PFSK-1 (cell line): ENCODE measurements around the gene FARS2.

Source experiments
- FOXP2 ChIP-seq: optimal IDR thresholded peaks from 2 replicates; pipeline ENCODE3; 2011; ENCODE audit warnings: borderline replicate concordance, control low read depth, inconsistent platforms; ENCODE audit not compliant: insufficient read depth; ENCODE audit errors: extremely low read length, extremely low read depth
- POLR2AphosphoS5 ChIP-seq: IDR thresholded peaks from 2 replicates; pipeline ENCODE4 v1.6.1; 2012; ENCODE audit warnings: low read depth, mild to moderate bottlenecking, control low read depth, low read length, moderate library complexity
- SIN3A ChIP-seq: IDR thresholded peaks from 2 replicates; pipeline ENCODE4 v1.6.1; 2012; ENCODE audit warnings: mild to moderate bottlenecking, low read length, moderate library complexity, borderline replicate concordance; ENCODE audit not compliant: insufficient read depth
- TAF1 ChIP-seq: IDR thresholded peaks from 2 replicates; pipeline ENCODE4 v1.6.1; 2012; ENCODE audit warnings: low read length, control low read depth, borderline replicate concordance; ENCODE audit not compliant: insufficient read depth
- TF ChIP-seq, protein P1 (sequence below), 2 experiments: IDR thresholded peaks; 2 replicates each; pipeline versions ENCODE4 v1.6.1 to v1.8.0; 2011 to 2012; ENCODE audit warnings: low read depth in 2 of 2, low read length in 2 of 2, control low read depth in 1 of 2, inconsistent platforms in 1 of 2, mild to moderate bottlenecking in 1 of 2, moderate library complexity in 1 of 2; ENCODE audit not compliant: insufficient read depth in 1 of 2

The FARS2 gene

DNA sequence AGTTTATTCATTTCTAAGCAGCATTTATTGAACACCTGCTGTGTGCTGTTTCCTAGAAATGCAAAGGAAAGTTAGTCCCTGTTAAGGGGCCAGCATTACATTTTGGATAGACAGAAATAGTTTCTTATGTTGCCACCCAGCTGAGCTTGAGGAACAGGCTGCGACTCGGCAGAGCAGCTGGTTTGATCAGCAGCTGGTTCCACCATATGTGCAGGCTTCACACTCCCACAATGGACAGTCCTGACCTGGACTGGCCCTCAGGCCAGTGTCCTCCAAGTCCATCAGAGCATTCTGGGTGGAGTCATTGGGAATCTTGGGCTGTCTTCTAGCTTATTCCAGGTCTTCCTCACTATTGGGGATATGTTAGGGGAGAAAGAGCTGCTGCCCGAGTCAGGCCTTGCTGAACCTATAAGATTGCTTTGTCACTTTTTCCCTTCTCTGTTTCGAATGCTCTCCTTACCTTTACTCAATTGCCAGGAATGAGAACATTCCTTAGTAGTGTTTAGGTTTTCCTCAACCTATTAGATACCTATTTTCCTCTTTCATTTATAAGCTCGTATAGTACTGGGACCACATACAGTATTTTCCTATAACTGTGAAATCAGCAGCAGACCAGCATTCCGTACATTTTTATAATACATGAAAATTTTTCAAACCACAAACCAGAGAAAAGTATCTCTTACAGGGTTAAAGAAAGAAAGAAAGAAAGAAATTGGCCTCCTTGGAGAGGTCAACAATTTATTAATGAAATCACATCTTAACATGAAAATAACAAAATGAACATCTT lies 203.0 kb downstream of the FARS2 start:
- TF ChIP-seq SIN3A (no peak), FOXP2 (no peak), POLR2AphosphoS5 (no peak), TAF1 (no peak)
- TF ChIP-seq, protein P1, sequence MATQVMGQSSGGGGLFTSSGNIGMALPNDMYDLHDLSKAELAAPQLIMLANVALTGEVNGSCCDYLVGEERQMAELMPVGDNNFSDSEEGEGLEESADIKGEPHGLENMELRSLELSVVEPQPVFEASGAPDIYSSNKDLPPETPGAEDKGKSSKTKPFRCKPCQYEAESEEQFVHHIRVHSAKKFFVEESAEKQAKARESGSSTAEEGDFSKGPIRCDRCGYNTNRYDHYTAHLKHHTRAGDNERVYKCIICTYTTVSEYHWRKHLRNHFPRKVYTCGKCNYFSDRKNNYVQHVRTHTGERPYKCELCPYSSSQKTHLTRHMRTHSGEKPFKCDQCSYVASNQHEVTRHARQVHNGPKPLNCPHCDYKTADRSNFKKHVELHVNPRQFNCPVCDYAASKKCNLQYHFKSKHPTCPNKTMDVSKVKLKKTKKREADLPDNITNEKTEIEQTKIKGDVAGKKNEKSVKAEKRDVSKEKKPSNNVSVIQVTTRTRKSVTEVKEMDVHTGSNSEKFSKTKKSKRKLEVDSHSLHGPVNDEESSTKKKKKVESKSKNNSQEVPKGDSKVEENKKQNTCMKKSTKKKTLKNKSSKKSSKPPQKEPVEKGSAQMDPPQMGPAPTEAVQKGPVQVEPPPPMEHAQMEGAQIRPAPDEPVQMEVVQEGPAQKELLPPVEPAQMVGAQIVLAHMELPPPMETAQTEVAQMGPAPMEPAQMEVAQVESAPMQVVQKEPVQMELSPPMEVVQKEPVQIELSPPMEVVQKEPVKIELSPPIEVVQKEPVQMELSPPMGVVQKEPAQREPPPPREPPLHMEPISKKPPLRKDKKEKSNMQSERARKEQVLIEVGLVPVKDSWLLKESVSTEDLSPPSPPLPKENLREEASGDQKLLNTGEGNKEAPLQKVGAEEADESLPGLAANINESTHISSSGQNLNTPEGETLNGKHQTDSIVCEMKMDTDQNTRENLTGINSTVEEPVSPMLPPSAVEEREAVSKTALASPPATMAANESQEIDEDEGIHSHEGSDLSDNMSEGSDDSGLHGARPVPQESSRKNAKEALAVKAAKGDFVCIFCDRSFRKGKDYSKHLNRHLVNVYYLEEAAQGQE (IDR thresholded peaks at IDR 0.05; ENCODE audit: insufficient read depth in 1 of 2, low read depth in 2 of 2, low read length in 2 of 2), result no peak

GRCh38 chr6:5466281-5467136 lies 205.2 kb downstream of the FARS2 start:
- TF ChIP-seq, protein P1 (IDR thresholded peaks at IDR 0.05; ENCODE audit: insufficient read depth in 1 of 2, low read depth in 2 of 2, low read length in 2 of 2), result no peak
- TF ChIP-seq FOXP2 (no peak), SIN3A (no peak), POLR2AphosphoS5 (no peak), TAF1 (no peak)

DNA sequence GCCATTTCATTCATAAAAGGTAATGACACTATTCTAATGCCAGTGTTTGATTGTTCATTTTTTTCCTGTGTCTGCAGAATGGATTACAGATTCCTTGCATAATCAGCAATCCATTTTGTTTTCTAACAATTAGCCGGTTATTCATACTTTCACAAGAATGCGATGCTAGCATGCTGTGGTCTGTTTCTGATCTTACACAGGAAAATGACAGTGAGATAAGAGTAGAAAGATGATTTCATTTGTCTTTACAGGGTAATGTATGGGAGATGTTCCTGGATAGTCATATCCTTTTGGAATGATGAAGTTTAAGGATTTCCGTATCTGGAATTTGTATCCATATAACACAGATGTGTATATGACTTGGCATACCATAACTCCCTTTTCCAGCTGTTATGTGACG lies 207.3 kb downstream of the FARS2 start:
- TF ChIP-seq TAF1, result no peak
- no peak for TF ChIP-seq SIN3A
- TF ChIP-seq POLR2AphosphoS5, result no peak
- no peak for TF ChIP-seq FOXP2
- TF ChIP-seq, protein P1 (IDR thresholded peaks at IDR 0.05; ENCODE audit: insufficient read depth in 1 of 2, low read depth in 2 of 2, low read length in 2 of 2), result no peak

DNA sequence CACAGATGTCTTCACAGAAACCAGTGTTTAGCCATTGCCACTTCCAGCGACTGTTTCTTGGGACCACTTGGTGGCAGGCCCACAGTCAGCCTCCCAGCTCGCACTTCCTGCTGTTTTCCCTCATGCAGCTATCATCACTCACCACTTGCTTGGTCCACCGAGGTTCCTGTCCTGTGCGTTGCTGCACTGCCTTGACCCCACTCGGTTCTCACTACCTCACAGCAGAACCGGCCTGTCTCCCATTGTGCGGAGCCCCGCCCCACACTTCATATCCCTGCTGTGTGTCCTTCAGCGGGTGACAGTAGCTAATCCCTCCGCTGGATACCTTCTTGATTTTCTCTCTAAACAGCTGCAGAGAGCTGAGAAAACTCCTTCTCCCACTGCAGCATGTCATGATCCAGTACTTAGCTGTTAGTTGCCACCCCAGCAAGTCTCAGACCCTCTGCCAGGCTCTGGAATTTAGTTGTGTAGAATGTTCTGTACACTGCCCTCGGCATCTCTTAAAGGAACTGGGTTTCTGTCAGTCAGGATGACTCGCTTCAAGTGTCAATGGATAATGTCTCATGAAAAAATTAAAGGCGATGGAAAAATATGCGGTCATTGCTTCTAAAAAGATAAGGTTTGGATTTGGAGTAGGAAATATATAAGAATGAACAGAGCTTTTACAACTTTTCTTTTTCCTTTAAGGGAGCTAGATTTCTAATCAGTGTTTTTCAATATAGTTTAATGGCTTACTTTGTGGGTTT lies 208.0 kb downstream of the FARS2 start:
- TF ChIP-seq, protein P1 (IDR thresholded peaks at IDR 0.05; ENCODE audit: insufficient read depth in 1 of 2, low read depth in 2 of 2, low read length in 2 of 2), result no peak
- peak; percentile 37 for TF ChIP-seq FOXP2
